ENCODE results near the gene RGS9. TPM values are rescaled to one million over a fixed set of nuclear protein-coding genes. Genes with fewer than 3 reads are reported as not detected.
"Not testable (repeated sequence)": the region's sequence is repeated elsewhere in the genome, so short reads cannot be mapped to it uniquely, and the experiment has no call there.

Gene RGS9
- total and polyA plus RNA-seq, 2 of the 13 experiments (the other 11 are each of a cell fraction or from before 2014, with no cell fraction given), result 0.44 to 0.74 TPM

GRCh38 chr17:65109990-65110680 lies 27.0 kb upstream of the RGS9 start:
- DNase-seq (ENCODE audit: low spot score), result no peak
- H3K79me2 ChIP-seq (ENCODE audit: insufficient read depth, low read length), result no peaks in the 10 kb centered on the region
- no peak for ATAC-seq
- no peaks in the 10 kb centered on the region for H3K27me3 ChIP-seq (ENCODE audit: control insufficient read depth in 1 of 2, insufficient read depth in 2 of 2, low read length in 2 of 2)
- in situ Hi-C loops (cut with HindIII; ENCODE audit: extremely low pct_ligation_motif_present, low pct_unique_long_range_greater_than_20kb), result no loop called here
- H2AFZ ChIP-seq (ENCODE audit: low read length), result no peak overlapping the region
- no peaks in the 10 kb centered on the region for H3K4me1 ChIP-seq (ENCODE audit: insufficient read depth, low read length)
- H3K4me3 ChIP-seq (replicated peaks in 1 of 3; ENCODE audit: insufficient read depth in 1 of 3, low read depth in 2 of 3, low read length in 3 of 3), result no peak overlapping the region
- no peaks in the 10 kb centered on the region for H4K20me1 ChIP-seq (ENCODE audit: insufficient read depth, low read length)
- H3K27ac ChIP-seq (ENCODE audit: extremely low read length, insufficient read depth, low read length), result no peak overlapping the region
- FAIRE-seq, result no peak
- H3K36me3 ChIP-seq (replicated peaks in 1 of 2; ENCODE audit: control insufficient read depth in 1 of 2, insufficient read depth in 2 of 2, low read length in 2 of 2), result no peaks in the 10 kb centered on the region
- ChIA-PET POLR2A (no interaction called here), CTCF (ENCODE audit: low intra/inter-chr PET ratio, low total read pairs) (no interaction called here)
- H3K4me2 ChIP-seq (ENCODE audit: low read depth, low read length), result no peak overlapping the region
- H3K9ac ChIP-seq (ENCODE audit: insufficient read depth, low read depth, low read length), result no peak overlapping the region
- intact Hi-C loops (cut with micrococcal nuclease; ENCODE audit: unreplicated experiment), result no loop called here
- WGBS (ENCODE audit: low lambda C conversion rate), result 46% methylated on average over 2 of the region's 2 CpGs
- H3K9me3 ChIP-seq (ENCODE audit: low read length), result no peaks in the 10 kb centered on the region
- no TSS peak for BruUV-seq (replicated peaks)
- TF ChIP-seq ZNF329 (CRISPR knock-in tag; IDR thresholded peaks at IDR 0.05; ENCODE audit: low read depth) (no peak), HCFC1 (IDR thresholded peaks at IDR 0.05; ENCODE audit: low read depth, low read length) (no peak), ZNF337 (CRISPR knock-in tag; IDR thresholded peaks at IDR 0.05; ENCODE audit: borderline replicate concordance, low read depth) (no peak)

GRCh38 chr17:65115839-65116238 lies 21.3 kb upstream of the RGS9 start:
- Histone ChIP-seq H3K4me1 (ENCODE audit: insufficient read depth, low read length) (no peaks in the 10 kb centered on the region), H3K9ac (ENCODE audit: insufficient read depth, low read depth, low read length) (no peak overlapping the region), H4K20me1 (ENCODE audit: insufficient read depth, low read length) (no peaks in the 10 kb centered on the region), H3K27ac (ENCODE audit: extremely low read length, insufficient read depth, low read length) (no peak overlapping the region), H3K27me3 (ENCODE audit: control insufficient read depth in 1 of 2, insufficient read depth in 2 of 2, low read length in 2 of 2) (no peaks in the 10 kb centered on the region), H3K36me3 (replicated peaks in 1 of 2; ENCODE audit: control insufficient read depth in 1 of 2, insufficient read depth in 2 of 2, low read length in 2 of 2) (no peaks in the 10 kb centered on the region), H3K4me3 (replicated peaks in 1 of 3; ENCODE audit: insufficient read depth in 1 of 3, low read depth in 2 of 3, low read length in 3 of 3) (no peak overlapping the region), H2AFZ (ENCODE audit: low read length) (no peak overlapping the region), H3K79me2 (ENCODE audit: insufficient read depth, low read length) (no peaks in the 10 kb centered on the region), H3K9me3 (ENCODE audit: low read length) (no peaks in the 10 kb centered on the region), H3K4me2 (ENCODE audit: low read depth, low read length) (no peak overlapping the region)
- POLR2A ChIA-PET, result no interaction called here
- DNase-seq (ENCODE audit: low spot score), result no peak
- no peak for ATAC-seq
- no TSS peak for BruUV-seq (replicated peaks)
- no peak for TF ChIP-seq ZUFSP (CRISPR knock-in tag; IDR thresholded peaks at IDR 0.05; ENCODE audit: borderline replicate concordance)
- in situ Hi-C loops (cut with HindIII; ENCODE audit: extremely low pct_ligation_motif_present, low pct_unique_long_range_greater_than_20kb) (no loop called here), intact Hi-C loops (cut with micrococcal nuclease; ENCODE audit: unreplicated experiment) (no loop called here)
- no peak for FAIRE-seq
- WGBS (ENCODE audit: low lambda C conversion rate), result 17% methylated on average over 3 of the region's 3 CpGs
- CTCF ChIA-PET (ENCODE audit: low intra/inter-chr PET ratio, low total read pairs), result no interaction called here

GRCh38 chr17:65116515-65116914 lies 20.7 kb upstream of the RGS9 start:
- intact Hi-C loops (cut with micrococcal nuclease; ENCODE audit: unreplicated experiment); POLR2A ChIA-PET; H3K9ac ChIP-seq (ENCODE audit: insufficient read depth, low read depth, low read length); H3K36me3 ChIP-seq (replicated peaks in 1 of 2; ENCODE audit: control insufficient read depth in 1 of 2, insufficient read depth in 2 of 2, low read length in 2 of 2); H3K9me3 ChIP-seq (ENCODE audit: low read length); H3K4me1 ChIP-seq (ENCODE audit: insufficient read depth, low read length); H3K4me2 ChIP-seq (ENCODE audit: low read depth, low read length); in situ Hi-C loops (cut with HindIII; ENCODE audit: extremely low pct_ligation_motif_present, low pct_unique_long_range_greater_than_20kb); H2AFZ ChIP-seq (ENCODE audit: low read length); H3K79me2 ChIP-seq (ENCODE audit: insufficient read depth, low read length); BruUV-seq (replicated peaks); FAIRE-seq; H3K27ac ChIP-seq (ENCODE audit: extremely low read length, insufficient read depth, low read length); CTCF ChIA-PET (ENCODE audit: low intra/inter-chr PET ratio, low total read pairs); H4K20me1 ChIP-seq (ENCODE audit: insufficient read depth, low read length); H3K4me3 ChIP-seq (replicated peaks in 1 of 3; ENCODE audit: insufficient read depth in 1 of 3, low read depth in 2 of 3, low read length in 3 of 3); ATAC-seq; DNase-seq (ENCODE audit: low spot score); H3K27me3 ChIP-seq (ENCODE audit: control insufficient read depth in 1 of 2, insufficient read depth in 2 of 2, low read length in 2 of 2): not testable (repeated sequence)
- 2% methylated on average over 5 of the region's 5 CpGs for WGBS (ENCODE audit: low lambda C conversion rate)

Data from HepG2 (cell line).